Left hindlimb (tissue), 1 donor: ENCODE results near the gene KLHDC10.
"Not testable (repeated sequence)": the region's sequence is repeated elsewhere in the genome, so short reads cannot be mapped to it uniquely, and the experiment has no call there.

Experiments used
- DNase-seq: peaks from one replicate; pipeline ENCODE4 v3.0.0-alpha.2; 2018

KLHDC10 gene

GRCh38 chr7:130143334-130143732, 73.0 kb downstream of the KLHDC10 start:
- DNase-seq = no peak

- no peak for DNase-seq
Observed at GRCh38 chr7:130143986-130144311, 73.6 kb downstream of the KLHDC10 start.

- no peak for DNase-seq
Observed at GRCh38 chr7:130144312-130145171, 74.2 kb downstream of the KLHDC10 start.

- no peak for DNase-seq
Observed at GRCh38 chr7:130145424-130146100, 75.2 kb downstream of the KLHDC10 start.

- DNase-seq = not testable (repeated sequence)
Observed at GRCh38 chr7:130146142-130146541, 75.8 kb downstream of the KLHDC10 start.

- DNase-seq = no peak
Observed at GRCh38 chr7:130146693-130147405, 76.5 kb downstream of the KLHDC10 start.

- no peak for DNase-seq
Observed at GRCh38 chr7:130147710-130148325, 77.5 kb downstream of the KLHDC10 start.

- DNase-seq = no peak
Observed at GRCh38 chr7:130148561-130148960, 78.2 kb downstream of the KLHDC10 start.

GRCh38 chr7:130149281-130150139, 79.2 kb downstream of the KLHDC10 start:
- no peak for DNase-seq

GRCh38 chr7:130150587-130150986, 80.3 kb downstream of the KLHDC10 start:
- no peak for DNase-seq

- no peak for DNase-seq
Observed at GRCh38 chr7:130151591-130152492, 81.5 kb downstream of the KLHDC10 start.

- DNase-seq = peak; percentile 82
Observed at GRCh38 chr7:130152493-130153210, 82.3 kb downstream of the KLHDC10 start.

GRCh38 chr7:130153211-130153908, 83.0 kb downstream of the KLHDC10 start:
- DNase-seq = no peak

GRCh38 chr7:130154131-130154500, 83.8 kb downstream of the KLHDC10 start:
- DNase-seq = no peak

- peak; percentile 78 for DNase-seq
Observed at GRCh38 chr7:130154501-130155317, 84.4 kb downstream of the KLHDC10 start.

GRCh38 chr7:130156140-130156539, 85.8 kb downstream of the KLHDC10 start:
- no peak for DNase-seq

- no peak for DNase-seq
Observed at GRCh38 chr7:130157700-130158099, 87.4 kb downstream of the KLHDC10 start.

- DNase-seq = no peak
Observed at GRCh38 chr7:130160023-130160422, 89.7 kb downstream of the KLHDC10 start.

GRCh38 chr7:130160455-130160854, 90.1 kb downstream of the KLHDC10 start:
- DNase-seq = no peak
